ENCODE data around the gene ABCG8.
"Not testable (repeated sequence)": the region's sequence is repeated elsewhere in the genome, so short reads cannot be mapped to it uniquely, and the experiment has no call there.

The ABCG8 gene

GRCh38 chr2:43874776-43875451, 36.1 kb downstream of the ABCG8 start:
- DNase-seq: no peak

DNA sequence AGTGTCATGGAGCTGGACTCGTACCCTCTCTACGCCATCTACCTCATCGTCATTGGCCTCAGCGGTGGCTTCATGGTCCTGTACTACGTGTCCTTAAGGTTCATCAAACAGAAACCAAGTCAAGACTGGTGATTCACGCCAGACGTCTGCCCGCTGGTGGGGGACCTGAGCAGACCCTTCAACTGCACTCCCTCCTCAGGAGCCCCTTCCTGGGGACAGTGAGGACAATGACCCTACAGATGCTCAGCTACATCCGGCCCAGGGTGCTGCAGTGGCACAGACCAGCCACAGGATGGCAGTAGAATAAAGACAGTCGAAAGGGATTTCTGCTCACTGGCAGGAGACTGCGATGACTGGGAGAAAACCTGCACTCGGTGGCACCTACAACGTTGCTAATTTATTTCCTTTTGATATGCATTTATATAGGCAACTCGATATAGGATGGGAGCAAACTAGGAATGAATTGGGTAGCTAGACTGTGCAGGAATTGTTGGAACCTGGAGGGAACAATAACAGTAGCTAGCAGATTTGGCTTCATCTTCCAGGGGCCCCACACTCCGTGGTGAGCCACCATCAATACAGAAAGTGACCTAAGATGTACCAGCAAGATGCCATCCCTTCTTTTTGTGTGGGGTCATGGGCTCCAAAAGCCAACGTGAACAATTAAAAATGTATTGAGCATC, 39.2 kb downstream of the ABCG8 start:
- DNase-seq: peak; percentile 43

DNA sequence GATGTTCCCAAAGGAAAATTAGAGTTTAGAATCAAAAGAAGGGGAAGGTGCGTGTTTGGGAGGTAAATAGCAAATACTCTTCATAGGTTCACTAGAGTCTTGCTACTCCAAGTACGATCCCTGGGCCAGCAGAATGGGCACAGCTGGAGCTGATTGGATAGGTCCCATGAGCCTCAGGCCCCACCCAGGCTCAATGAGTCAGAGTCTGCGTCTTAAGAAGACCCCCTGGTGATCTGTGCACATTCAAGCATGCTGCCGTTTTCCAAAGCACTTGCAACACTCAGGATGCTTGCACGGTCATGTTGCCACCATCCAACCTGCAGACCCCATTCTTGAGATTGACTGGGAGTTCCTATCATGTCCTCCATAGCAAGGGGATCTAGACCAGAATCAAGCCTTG, 40.5 kb downstream of the ABCG8 start:
- no peak for DNase-seq

- no peak for DNase-seq
Measured at GRCh38 chr2:43880471-43880870, 41.7 kb downstream of the ABCG8 start.

DNA sequence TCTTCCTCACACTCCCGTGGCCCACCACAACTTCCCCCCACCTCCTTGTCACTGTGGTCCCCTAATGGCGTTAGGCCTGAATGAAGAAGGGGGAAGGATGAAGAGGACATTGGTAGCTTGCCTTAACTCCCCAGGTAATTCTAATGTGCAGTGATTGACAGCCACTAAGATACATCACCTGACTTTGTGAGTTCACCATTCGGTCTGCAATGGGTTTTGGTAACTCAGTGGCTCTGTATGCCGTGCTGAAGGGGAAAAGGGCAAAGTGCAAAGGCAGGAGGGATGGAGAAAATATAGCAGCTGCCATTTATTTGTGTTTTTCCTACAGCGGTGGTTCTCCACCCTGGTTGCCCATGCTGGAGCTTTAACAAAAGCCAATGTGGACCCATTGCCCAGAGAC, 42.2 kb downstream of the ABCG8 start:
- no peak for DNase-seq

- DNase-seq: no peak
Measured at GRCh38 chr2:43882312-43882711, 43.5 kb downstream of the ABCG8 start.

GRCh38 chr2:43884689-43885088, 45.9 kb downstream of the ABCG8 start:
- DNase-seq: no peak

- no peak for DNase-seq
Measured at GRCh38 chr2:43885132-43885632, 46.4 kb downstream of the ABCG8 start.

DNA sequence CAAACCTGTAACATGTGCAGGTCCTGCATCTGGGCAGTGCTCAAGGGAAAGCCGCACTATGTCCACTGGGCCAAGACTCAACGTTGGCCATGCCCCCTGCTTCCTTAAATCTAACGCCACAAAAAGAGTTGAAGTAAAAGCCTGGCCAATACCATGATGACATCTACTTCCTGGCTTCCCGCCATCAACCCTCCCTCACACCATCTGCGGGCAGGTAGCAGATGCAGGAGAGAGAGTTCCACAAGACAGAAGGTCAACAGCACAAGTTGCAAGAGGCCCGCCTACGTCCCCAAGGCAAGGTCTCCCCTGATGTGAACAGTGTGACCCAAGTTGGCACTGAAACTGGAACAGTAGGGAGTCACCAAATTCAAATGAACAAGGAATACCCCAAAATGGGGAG, 48.4 kb downstream of the ABCG8 start:
- no peak for DNase-seq

DNA sequence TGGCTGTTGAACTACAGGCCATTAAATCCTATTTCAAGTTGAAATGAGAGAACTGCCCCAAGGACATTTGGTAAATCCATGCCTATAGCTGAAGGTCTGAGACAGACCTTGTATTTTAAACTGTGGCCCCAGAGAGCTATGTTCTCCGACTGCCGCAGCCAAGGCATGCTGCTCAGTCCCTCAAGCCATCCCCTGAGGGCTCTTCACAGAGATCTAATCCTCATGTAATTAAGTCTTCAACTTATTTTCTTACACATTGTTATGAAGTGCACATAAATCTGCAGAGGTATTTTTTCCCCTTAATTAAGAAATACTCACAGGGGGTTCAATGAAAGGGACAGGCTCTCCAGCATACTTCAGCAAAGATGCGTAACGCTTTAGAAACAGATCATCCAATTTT, 50.6 kb downstream of the ABCG8 start:
- DNase-seq: no peak

DNA sequence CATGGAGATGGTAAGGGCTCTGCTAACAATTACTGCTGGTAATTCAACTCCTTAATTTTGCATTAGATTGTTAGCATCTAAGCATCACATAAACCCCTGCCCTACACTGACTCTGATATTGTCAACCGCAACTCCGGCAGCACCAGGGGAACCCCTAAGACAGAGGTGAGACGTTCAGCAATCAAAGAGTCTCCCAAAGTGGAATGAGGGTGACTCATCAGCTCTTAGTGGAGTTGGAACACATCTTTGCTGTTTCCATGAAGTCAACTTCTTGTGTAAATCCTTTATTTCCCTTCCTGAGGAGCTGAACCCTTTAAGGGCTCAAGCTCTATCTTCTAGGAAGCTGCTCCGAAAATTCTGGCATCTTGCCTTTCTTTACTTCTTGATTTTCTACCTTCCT, 52.1 kb downstream of the ABCG8 start:
- no peak for DNase-seq

- DNase-seq: no peak
Measured at GRCh38 chr2:43894743-43895142, 56.0 kb downstream of the ABCG8 start.

- DNase-seq: no peak
Measured at GRCh38 chr2:43896906-43897305, 58.1 kb downstream of the ABCG8 start.

DNA sequence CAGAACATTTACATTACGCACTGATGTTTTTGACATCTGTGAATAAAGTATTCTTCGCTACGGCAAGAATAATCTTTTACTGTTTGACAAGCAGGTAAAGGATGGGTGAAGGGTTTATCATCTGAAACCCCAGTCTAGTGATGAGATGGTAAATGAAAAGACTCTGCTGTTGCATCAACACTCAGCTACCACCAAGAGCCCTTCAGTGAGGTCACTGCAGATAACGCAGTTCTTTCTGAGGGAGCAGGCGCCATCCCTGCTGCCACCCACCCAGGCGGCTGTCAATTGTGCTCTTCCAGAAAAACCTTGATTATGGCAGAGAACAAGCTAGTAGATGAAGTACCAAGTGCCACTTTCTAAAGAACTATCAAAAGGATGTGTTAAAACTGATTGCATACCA, 58.7 kb downstream of the ABCG8 start:
- no peak for DNase-seq

GRCh38 chr2:43898134-43898837, 59.5 kb downstream of the ABCG8 start:
- DNase-seq: no peak

GRCh38 chr2:43898838-43899346, 60.1 kb downstream of the ABCG8 start:
- no peak for DNase-seq

GRCh38 chr2:43899589-43899988, 60.8 kb downstream of the ABCG8 start:
- no peak for DNase-seq

DNA sequence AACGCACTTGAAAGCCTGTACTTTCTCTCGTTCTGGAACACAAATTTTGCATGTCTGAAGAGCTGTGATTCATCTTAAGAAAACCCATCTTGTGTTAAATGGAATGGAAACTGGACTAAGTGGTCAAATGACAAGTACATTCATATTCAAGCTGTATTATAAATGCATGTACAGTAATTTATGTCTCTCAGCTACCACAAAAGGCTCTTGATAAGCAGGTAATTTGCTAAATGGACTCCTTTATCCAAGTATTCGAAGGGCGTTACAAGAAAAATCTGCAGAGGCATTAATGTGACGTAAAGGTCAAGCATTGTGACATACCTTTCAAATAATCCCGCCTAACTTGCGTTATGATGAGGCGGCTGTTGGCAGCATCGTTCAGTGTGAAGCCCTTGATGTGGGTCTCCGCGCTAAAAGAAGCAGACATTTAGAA, 66.6 kb downstream of the ABCG8 start:
- no peak for DNase-seq

DNA sequence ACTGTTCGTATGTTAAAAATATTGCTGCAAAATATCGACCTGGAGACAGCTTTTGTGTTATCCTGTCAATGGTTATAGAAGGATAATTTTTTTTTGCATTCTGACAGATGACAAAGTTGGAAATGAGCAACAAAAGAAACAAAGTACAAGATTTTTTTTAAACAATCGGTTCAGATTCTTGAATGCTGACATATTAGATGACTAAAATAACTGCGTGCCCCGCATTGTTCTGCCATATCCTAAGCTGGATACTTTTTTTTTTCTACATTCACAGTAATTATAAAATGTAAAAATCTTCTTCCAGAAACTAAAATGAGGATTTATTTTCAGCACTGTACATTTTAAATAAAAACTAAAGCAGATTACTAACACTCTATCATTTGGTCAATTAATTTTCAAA, 67.1 kb downstream of the ABCG8 start:
- DNase-seq: no peak

DNA sequence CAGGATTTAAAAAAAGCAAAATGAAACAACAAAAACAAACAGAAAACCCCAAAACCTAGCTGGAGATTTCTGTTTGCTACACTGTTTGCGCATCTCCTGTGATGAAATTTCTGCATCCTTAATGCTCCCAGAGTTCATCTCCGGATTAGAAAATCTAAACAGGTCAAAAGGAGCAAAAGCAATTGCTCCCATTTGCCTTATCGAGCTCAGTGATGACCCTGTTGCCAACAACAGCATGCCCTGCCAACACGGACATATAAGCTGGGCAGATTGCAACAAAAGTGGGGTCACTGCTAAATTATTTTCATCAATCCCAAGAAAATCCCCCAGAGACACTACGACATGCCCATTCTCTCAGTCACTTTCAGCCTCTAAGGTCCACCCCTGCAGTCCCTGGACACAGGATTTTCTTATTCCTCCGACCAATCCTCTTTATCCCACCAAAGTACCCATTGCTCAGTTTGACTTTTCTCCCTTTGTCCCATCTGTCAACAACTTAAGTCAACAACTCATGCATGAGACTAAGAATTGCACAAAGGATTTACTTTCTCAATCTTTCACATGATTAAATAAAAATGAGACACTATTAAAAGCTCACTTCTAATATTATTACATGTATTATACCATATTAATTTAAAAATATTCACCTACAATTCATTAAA, 67.8 kb downstream of the ABCG8 start:
- no peak for DNase-seq

GRCh38 chr2:43911136-43911790, 72.5 kb downstream of the ABCG8 start:
- not testable (repeated sequence) for DNase-seq

DNA sequence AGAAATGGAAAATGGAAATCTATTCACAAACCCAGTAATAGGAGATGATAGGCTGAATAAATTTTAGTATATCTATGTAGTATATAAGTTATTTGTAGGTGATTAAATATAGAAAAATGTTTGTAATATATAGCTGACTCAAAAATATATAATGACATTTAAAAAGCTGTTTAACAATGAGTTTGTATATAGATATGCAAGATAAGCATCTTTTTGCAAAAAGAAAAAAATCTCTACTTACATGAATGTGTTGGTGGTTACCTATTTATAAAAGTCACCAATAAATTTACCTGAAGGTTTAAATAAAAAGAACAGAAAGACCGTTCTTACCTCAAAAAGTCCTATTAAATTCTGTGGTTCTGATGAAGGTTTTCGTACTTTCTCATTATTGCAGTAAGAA, 85.7 kb downstream of the ABCG8 start:
- no peak for DNase-seq

DNA sequence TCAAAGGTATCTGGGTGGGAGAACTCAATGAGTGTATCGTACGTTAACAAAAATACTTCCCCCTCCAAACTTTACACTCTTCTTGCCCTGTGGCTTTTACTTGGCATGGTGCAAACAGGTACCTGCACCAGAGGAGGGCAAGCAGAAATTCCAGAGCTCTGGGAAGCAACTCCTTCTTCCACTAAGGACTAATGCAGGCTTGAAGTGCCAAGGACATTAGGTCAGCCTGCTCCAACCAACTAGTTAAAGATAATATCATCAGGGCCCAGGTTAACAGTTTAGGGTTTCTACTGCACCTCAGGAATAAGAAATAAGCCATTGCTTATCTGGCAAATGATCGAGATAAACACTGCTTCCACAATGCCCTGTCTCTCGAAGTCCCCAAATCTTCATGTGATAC, 86.7 kb downstream of the ABCG8 start:
- DNase-seq: no peak

Measured in activated gamma-delta T cell treated with Interleukin-2 at 50 U/mL for 16 hours (primary cell).